HG03575 (cell line): ENCODE results near the gene SESTD1.

Experiments
- ATAC-seq: cut with Tn5 transposase; IDR thresholded peaks from one replicate; pipeline ENCODE4 v1.9.1; 2021; ENCODE audit not compliant: unreplicated experiment, insufficient number of reproducible peaks, low FRiP score; ENCODE audit errors: extremely low read depth

SESTD1 gene

GRCh38 chr2:179264368-179265081, at the start of gene SESTD1:
Gene SESTD1, minus strand, starts transcription at chr2:179264832. Its CDS starts 72,991 bp downstream, at chr2:179191841.
- no peak for ATAC-seq

DNA sequence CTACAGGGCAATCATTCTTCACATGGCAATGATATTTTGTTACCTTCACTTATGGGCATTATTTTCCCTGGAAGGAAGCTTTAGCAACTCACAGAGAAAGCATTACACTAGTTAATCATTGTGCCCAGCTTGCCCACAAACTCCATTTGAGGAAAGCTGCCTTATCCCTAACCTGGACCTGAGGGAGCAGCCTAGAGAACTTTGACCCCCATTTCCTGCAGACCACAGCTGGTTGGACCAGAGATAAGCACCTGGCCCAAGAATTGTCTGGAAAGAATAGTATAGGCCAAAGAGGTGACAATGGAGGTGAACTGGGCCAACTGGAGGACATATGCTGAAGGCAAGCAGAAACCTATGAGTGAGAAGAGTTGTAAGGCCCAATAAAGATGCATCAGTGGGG, 48.4 kb upstream of the SESTD1 start:
- ATAC-seq, result no peak

GRCh38 chr2:179311101-179311500, 46.5 kb upstream of the SESTD1 start:
- no peak for ATAC-seq

DNA sequence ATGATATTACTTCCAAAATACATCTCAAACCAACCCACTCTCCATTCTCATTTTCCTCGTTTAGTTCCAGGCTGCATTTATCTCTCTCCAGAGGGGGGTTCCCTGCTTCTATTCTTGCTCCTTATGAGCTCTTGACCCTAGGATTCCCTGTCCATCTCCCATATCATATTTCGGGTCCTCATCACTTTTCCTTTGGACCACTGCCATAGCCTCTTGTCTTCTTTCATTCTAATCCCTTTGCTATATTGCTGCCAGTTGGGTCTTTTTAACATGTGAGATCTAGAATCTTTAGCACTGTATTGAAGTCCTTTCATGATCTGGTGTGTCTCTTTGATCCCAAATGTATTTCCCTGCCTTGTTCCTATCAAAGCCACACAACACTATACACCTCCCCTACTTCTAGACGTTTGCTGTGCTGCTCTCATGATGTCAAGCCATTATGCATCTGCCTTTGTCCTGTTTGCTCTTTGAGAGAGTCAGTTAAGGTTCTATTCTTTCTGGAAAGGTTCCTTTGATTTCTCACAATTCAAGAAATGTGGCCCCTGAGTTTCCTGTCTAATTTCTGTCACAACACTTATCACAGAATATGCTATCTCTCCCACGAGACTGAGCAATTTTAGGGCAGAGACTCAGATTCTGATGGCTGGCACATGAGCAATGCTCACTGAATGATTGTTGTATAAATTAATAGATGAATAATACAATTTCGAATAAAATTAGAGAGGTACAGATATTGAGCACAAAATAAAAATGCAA, 43.2 kb upstream of the SESTD1 start:
- no peak for ATAC-seq

DNA sequence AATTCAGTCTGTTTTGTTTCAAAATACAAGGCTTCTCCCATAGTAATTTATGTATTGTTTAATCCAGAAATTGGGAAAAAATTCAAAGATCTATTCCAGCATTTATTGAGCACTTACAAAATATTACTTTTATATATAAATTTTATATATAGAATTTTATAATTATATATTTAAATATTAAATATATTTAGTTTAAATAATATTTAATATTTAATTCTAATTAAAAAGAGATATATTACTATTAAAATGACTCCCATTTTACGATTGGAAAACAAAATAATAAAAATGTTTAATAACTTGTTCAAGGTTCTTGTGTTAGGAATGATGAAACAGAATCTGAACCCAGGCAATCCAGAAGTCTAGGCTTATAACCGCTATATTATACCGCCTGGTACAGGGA, 40.5 kb upstream of the SESTD1 start:
- no peak for ATAC-seq

- no peak for ATAC-seq
Observed at GRCh38 chr2:179304424-179304823, 39.8 kb upstream of the SESTD1 start.

DNA sequence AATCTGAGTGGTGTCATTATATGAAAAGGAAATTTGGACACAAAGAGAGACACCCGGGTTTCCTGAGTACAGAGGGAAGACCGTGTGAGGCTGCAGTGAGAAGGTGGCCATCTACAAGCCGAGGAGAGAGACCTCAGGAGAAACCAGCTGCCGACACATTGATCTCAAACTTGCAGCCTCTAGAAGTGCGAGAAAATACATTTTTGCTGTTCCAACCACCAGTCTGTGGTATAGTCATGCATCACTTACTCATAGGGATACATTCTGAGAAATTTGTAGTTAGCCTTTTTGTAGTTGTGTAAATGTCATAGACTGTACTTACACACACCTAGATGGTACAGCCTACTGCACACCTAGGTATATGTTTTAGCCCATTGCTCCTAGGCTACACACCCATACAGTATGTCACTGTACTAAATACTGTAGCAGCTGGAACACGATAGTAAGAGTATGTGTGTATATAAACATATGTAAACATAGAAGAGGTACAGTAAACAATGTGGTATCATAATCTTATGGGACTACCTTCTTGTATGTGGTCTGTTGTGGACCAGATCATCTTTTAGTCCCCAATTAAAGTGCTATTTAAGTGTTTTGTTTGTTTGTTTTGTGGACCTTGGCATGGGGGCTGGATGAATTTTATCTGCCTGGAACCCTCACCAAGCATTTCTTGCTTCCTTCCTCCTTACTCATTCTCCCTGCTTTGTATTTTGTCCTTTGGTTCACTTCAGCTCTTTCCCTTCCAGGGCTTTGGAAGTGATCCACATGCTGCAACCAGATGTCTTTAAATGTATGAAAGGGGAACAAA, 38.3 kb upstream of the SESTD1 start:
- no peak for ATAC-seq

GRCh38 chr2:179302149-179302548, 37.5 kb upstream of the SESTD1 start:
- ATAC-seq, result no peak

DNA sequence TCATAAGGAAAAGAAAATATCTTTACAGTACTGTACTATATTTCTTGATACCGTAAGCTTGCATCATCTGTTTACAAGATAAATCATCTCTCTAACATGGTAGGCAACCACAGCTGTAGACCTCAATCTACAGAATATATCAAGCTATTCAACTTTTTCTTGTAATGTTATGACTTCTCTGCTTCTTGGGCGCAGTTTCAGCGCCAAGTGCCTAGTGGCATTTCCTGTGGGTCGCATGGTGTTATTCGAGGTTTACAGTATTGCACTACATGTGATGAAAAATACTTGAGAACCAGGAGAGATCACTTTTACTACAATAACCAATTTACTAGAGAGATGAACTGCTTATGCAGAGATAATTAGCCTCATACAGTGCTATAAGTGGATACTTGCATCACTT, 34.0 kb upstream of the SESTD1 start:
- ATAC-seq, result no peak

- no peak for ATAC-seq
Observed at GRCh38 chr2:179297927-179298326, 33.3 kb upstream of the SESTD1 start.

DNA sequence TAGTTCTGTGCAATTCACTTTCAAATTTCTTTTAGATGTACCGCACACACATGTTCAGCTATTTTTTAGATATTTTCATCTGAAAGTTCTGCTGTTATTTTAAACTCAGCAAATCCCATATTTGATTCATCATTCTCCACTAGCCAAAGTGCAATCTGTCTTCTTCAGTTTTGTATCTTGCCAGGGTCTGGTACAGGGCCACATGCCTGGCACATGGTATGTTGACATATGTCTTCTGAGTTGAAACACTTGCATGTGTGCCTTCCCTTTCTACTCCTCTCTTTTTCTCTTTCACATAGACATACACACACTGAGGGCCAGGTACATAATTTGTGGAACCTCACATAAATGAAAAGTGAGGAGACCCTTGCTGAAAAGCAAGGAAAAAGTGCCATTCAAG, 25.7 kb upstream of the SESTD1 start:
- ATAC-seq, result no peak

GRCh38 chr2:179285060-179285459, 20.4 kb upstream of the SESTD1 start:
- ATAC-seq, result no peak

DNA sequence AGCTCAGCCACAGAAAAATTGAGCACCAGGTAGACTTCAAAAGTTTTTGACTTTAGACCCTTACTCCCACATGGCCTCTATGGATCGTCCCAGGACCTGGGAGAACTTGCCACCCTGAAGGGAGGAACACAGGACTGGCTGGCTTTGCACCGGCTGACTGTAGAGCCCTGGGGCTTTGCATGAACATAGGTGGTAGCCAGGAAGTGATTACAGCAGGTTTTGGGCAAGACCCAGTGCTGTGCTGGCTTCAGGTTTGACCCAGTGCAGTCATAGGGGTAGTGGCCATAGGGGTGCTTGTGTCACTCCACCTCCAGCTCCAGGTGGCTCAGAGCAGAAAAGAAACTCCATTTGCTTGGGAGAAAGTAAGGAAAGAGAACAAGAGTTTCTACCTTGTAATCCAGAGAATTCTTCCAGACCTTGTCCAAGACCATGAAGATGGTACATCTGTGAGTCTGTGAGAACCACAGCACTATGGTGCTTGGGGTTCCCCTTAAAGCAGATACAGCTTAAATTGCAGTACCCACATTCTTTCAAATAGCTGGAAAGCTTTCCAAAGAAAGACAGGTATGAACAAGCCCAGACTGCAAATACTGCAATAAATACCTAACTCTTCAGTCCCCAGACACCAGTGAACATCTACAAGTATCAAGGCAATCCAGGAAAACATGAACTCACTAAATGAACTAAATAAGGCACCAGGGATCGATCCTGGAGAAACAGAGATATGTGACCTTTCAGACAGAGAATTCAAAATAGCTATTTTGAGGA, 13.0 kb upstream of the SESTD1 start:
- no peak for ATAC-seq

DNA sequence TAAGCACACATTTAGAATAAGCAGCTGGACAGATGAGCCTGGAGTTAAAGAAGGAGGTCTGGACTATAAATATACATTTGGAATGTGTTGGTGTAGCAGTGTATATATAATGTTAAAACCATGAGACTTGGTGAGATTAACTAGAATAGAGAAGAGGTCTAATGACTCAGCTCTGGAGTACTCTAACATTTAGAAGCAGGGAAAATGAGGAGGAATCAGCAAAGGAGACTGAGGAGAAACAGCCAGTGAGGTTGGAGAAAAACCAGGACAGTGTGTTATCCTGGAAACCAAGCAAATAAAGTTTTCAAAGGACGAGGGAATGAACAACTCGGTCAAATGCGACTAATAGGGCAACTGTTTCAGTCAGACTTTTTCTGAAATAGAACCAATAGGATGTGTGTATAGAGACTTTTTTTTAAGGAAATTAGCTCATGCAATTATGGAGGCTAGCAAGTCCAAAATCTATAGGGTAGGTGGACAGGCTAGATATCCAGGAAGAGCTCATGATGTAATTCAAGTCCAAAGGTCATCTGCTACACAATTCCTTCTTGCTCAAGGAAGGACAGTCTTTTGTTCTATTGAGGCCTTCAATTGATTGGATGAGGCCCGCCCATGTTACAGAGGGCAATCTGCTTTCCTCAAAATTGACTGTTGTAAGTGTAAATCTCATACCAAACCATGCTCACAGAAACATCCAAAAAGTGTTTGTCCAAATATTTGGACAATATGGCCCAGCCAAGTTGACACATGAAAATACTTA, 10.8 kb upstream of the SESTD1 start:
- ATAC-seq, result no peak

DNA sequence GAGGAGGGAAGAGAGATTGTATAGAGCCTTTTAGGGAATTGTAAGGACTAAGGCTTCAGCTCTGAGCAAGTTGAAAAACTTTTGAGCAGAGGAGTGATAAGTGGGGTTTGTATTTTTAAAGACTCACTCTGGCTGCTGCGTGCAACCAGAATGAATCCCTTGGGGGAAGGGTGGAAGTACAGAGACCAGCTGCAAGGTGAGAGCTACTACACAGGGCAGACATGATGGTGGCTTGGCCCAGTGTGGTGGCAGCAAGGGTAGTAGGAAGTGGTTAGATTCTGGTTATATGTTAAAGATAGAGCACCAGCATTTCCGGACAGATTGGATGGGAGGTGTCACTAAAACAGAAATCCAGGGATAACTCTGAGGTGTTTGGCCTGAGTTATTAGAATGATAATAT, 10.1 kb upstream of the SESTD1 start:
- ATAC-seq, result peak; percentile 71

DNA sequence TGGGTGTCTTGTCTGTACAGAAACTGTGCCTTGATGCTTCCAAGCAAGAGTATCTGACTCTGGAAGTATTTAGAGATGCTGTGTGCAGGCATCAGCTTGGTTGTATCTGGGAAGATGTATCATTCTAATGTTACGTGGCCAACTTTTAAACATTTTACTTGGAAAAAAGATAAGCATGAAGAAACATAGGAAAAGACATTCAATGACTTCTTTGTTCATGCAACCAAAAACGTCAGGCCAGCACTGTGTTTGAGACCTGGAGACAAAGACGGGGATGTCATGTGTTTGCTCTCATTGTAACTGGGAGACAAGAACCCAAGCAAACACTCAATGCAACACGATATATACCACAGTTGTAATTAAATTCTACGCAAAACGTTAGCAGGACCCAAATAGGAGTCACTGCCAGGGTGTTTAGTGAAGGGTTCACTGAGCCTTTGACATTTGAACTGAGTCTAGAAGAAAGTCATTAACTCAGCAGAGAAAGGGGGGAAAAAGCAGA, 8.9 kb upstream of the SESTD1 start:
- no peak for ATAC-seq

DNA sequence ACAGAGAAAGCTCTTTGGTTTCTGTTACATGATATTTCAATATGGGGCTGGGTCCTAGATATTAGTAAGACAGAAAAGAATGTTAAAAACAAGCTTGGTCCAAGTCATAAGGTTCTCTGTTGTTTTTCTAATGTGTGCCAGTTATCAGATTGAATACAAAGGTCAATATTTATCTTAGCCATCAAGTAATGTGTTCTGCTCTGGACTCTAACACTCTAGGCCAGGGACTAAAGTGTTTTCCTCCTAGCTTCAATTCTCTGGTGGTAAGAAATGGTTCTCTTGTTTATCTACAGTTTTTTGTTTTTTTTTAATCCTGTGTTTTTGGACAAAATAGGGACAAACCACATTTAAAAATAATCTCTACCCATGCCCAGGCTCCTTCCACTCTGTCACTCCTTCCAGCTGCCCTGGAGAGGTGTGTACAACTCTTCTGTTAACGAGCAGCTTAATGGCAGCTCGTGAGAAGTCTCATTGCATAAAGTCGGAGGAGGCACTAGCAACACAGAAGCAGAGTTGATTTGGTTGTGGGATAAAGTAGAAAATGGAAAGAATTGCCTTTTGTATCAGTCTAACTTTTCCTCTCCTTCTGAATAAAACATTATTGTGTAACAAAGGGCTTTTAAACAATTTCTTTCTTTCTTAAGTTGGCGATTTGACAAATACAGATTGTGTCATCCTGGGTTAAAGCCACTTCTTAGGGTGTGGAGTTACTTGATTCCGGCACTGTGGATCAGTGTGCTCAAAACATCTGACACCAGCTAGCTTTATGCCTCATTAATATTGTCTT, 8.0 kb upstream of the SESTD1 start:
- ATAC-seq, result no peak

- no peak for ATAC-seq
Observed at GRCh38 chr2:179270689-179271088, 6.1 kb upstream of the SESTD1 start.
